ENCODE data around the gene FTH1. TPM values are rescaled to one million over a fixed set of nuclear protein-coding genes. Genes with fewer than 3 reads are reported as not detected.

FTH1 gene
- total RNA-seq, 1 experiment from 2014 or later: 2,484 TPM

- intact Hi-C loops (cut with micrococcal nuclease; ENCODE audit: unreplicated experiment): no loop called here
- Histone ChIP-seq H3K27me3 (replicated peaks; ENCODE audit: insufficient read depth, low read depth, low read length, poor library complexity) (no peaks in the 10 kb centered on the region), H3K9me3 (ENCODE audit: low read depth, low read length, poor library complexity, severe bottlenecking) (no peaks in the 10 kb centered on the region), H3K4me1 (ENCODE audit: insufficient read depth, low read length, poor library complexity, severe bottlenecking) (peaks cover 46% of the 10 kb centered on the region), H3K36me3 (ENCODE audit: insufficient read depth, low read length, poor library complexity, severe bottlenecking) (no peaks in the 10 kb centered on the region), H3K4me3 (ENCODE audit: low read depth, low read length, poor library complexity, severe bottlenecking) (no peak overlapping the region), H3K27ac (ENCODE audit: low read depth, low read length, poor library complexity, severe bottlenecking) (peak overlapping the region; percentile 90)
- no peak for TF ChIP-seq CTCF (conservative IDR thresholded peaks at IDR 0.05; ENCODE audit: low read depth, low read length)
- no peak for TF ChIP-seq EZH2 (IDR thresholded peaks at IDR 0.05; ENCODE audit: borderline replicate concordance, low read depth, low read length, poor library complexity, severe bottlenecking)
- no peak for DNase-seq (ENCODE audit: low spot score)
- ChIA-PET POLR2A (ENCODE audit: low non-redundant PET) (no interaction called here), CTCF (no interaction called here)
- BruUV-seq (replicated peaks): no TSS peak
These were observed 6.2 kb upstream of the FTH1 start for GRCh38 chr11:61973476-61974162.

GRCh38 chr11:61972672-61973475 lies 5.4 kb upstream of the FTH1 start:
- H3K27me3 ChIP-seq (replicated peaks; ENCODE audit: insufficient read depth, low read depth, low read length, poor library complexity): no peaks in the 10 kb centered on the region
- ChIA-PET CTCF (interaction anchor here (1.1 kb wide), 1 partner anchor 109 kb away, joined by 4 read pairs; no protein-coding TSS in a partner anchor), POLR2A (ENCODE audit: low non-redundant PET) (interaction anchor here (0.8 to 2.4 kb wide), 2 partner anchors 23 to 110 kb away, joined by 4 to 8 read pairs; no protein-coding TSS in a partner anchor)
- H3K27ac ChIP-seq (ENCODE audit: low read depth, low read length, poor library complexity, severe bottlenecking): peak overlapping the region; percentile 90
- intact Hi-C loops (cut with micrococcal nuclease; ENCODE audit: unreplicated experiment): no loop called here
- H3K36me3 ChIP-seq (ENCODE audit: insufficient read depth, low read length, poor library complexity, severe bottlenecking): no peaks in the 10 kb centered on the region
- H3K4me3 ChIP-seq (ENCODE audit: low read depth, low read length, poor library complexity, severe bottlenecking): no peak overlapping the region
- H3K9me3 ChIP-seq (ENCODE audit: low read depth, low read length, poor library complexity, severe bottlenecking): no peaks in the 10 kb centered on the region
- no peak for DNase-seq (ENCODE audit: low spot score)
- TF ChIP-seq EZH2 (IDR thresholded peaks at IDR 0.05; ENCODE audit: borderline replicate concordance, low read depth, low read length, poor library complexity, severe bottlenecking): no peak
- no peak for TF ChIP-seq CTCF (conservative IDR thresholded peaks at IDR 0.05; ENCODE audit: low read depth, low read length)
- H3K4me1 ChIP-seq (ENCODE audit: insufficient read depth, low read length, poor library complexity, severe bottlenecking): peaks cover 48% of the 10 kb centered on the region
- BruUV-seq (replicated peaks): no TSS peak

- DNase-seq (ENCODE audit: low spot score): no peak
- Histone ChIP-seq H3K4me3 (ENCODE audit: low read depth, low read length, poor library complexity, severe bottlenecking) (no peak overlapping the region), H3K4me1 (ENCODE audit: insufficient read depth, low read length, poor library complexity, severe bottlenecking) (peaks cover 48% of the 10 kb centered on the region), H3K36me3 (ENCODE audit: insufficient read depth, low read length, poor library complexity, severe bottlenecking) (no peaks in the 10 kb centered on the region), H3K27ac (ENCODE audit: low read depth, low read length, poor library complexity, severe bottlenecking) (peak overlapping the region; percentile 90), H3K9me3 (ENCODE audit: low read depth, low read length, poor library complexity, severe bottlenecking) (no peaks in the 10 kb centered on the region), H3K27me3 (replicated peaks; ENCODE audit: insufficient read depth, low read depth, low read length, poor library complexity) (no peaks in the 10 kb centered on the region)
- POLR2A ChIA-PET (ENCODE audit: low non-redundant PET): interaction anchor here (0.8 to 2.4 kb wide), 2 partner anchors 23 to 110 kb away, joined by 4 to 8 read pairs; no protein-coding TSS in a partner anchor
- no TSS peak for BruUV-seq (replicated peaks)
- intact Hi-C loops (cut with micrococcal nuclease; ENCODE audit: unreplicated experiment): no loop called here
- TF ChIP-seq EZH2 (IDR thresholded peaks at IDR 0.05; ENCODE audit: borderline replicate concordance, low read depth, low read length, poor library complexity, severe bottlenecking) (no peak), CTCF (conservative IDR thresholded peaks at IDR 0.05; ENCODE audit: low read depth, low read length) (no peak)
- CTCF ChIA-PET: interaction anchor here (0.6 to 1.1 kb wide), 2 partner anchors 32 to 110 kb away, joined by 3 to 4 read pairs; no protein-coding TSS in a partner anchor
These were observed 4.8 kb upstream of the FTH1 start for GRCh38 chr11:61972112-61972671.
